Ovary (tissue), 9 donors: ENCODE data around the gene C4orf33. TPM values are rescaled to one million over a fixed set of nuclear protein-coding genes. Genes with fewer than 3 reads are reported as not detected.

ENCODE experiments used
- DNase-seq, 5 donors: peaks; one replicate each; pipeline ENCODE4 v3.0.0-alpha.2; 2019 to 2020
- H3K27ac ChIP-seq, 2 donors: fragments of 200-600 bp; one replicate each; pipeline versions ENCODE4 v1.5.1 to v1.8.0; 2019 to 2022
- H3K27me3 ChIP-seq: fragments of 200-600 bp; one replicate; pipeline ENCODE4 v1.8.0; 2022
- H3K36me3 ChIP-seq: fragments of 200-600 bp; sonication (generic); one replicate; pipeline ENCODE4 v1.5.1; 2019
- H3K4me1 ChIP-seq: one replicate; pipeline ENCODE4 v1.8.1; 2013; ENCODE audit warnings: mild to moderate bottlenecking, moderate library complexity; ENCODE audit not compliant: insufficient read depth
- H3K4me3 ChIP-seq: fragments of 200-600 bp; sonication (generic); one replicate; pipeline ENCODE4 v1.5.1; 2017
- H3K9me3 ChIP-seq, 2 donors: fragments of 200-600 bp in 1 of 2; sonication (generic) in 1 of 2; one replicate each; pipeline versions ENCODE4 v1.5.1 to v1.8.1; 2013 to 2019; ENCODE audit warnings: mild to moderate bottlenecking in 1 of 2, moderate library complexity in 1 of 2
- CTCF ChIP-seq, 3 donors: fragments of 450-650 bp in 2 of 3; fragments of 200-600 bp in 1 of 3; IDR thresholded peaks; one replicate each; pipeline versions ENCODE4 v1.5.1 to v1.8.0; 2016 to 2022; ENCODE audit warnings: antibody characterized with exemption in 3 of 3, mild to moderate bottlenecking in 1 of 3
- EP300 ChIP-seq: sonication (generic); formaldehyde crosslinking; IDR thresholded peaks from one replicate; pipeline ENCODE4 v1.6.1; 2017; ENCODE audit warnings: antibody characterized with exemption
- POLR2A ChIP-seq: fragments of 450-650 bp; IDR thresholded peaks from one replicate; pipeline ENCODE4 v1.6.1; 2017; ENCODE audit warnings: antibody characterized with exemption, mild to moderate bottlenecking, moderate library complexity
- WGBS, 3 donors: extraction: QIAGEN DNeasy Blood & Tissue Kit in 1 of 3; methylation state at CpG; one replicate each; pipeline versions ENCODE4 v1.1.5 to v1.1.7; 2013 to 2017; 5-methylcytosine and 5-hydroxymethylcytosine counted together
- intact Hi-C, 4 donors: fragments of 100-400 bp; cut with DNase I; formaldehyde crosslinking; loops; one replicate each; pipeline versions ENCODE4 v1.11.0 to v1.15.1; 2022 to 2023
- polyA plus RNA-seq, 2 donors: library from polyadenylated mRNA; stranded (reverse); fragments of 200-250 nt in 1 of 2; fragments of 350-450 nt in 1 of 2; fragmentation: Illumina TruSeq in 1 of 2; extraction: RNeasy Lipid Tissue Mini Kit (QIAGEN cat#74804) in 1 of 2; gene quantifications; one replicate each; pipeline ENCODE4 v1.2.3, GENCODE V29; 2013 to 2014
- total RNA-seq, 7 donors: library from RNA; depleted of rRNA in 2 of 7; stranded (reverse); fragments of >200 nt in 2 of 7; fragmentation: NEBNext Ultra II Directional in 3 of 7; extraction: Animal tissue kit (Norgen Biotek cat#: 25700) in 3 of 7; gene quantifications; one replicate each; pipeline versions ENCODE4 v1.1.0 to v1.2.4, GENCODE V29; 2016 to 2023
- donor health status: DM: no; HTN: no; CAD: no; lungs with moderate emphysema.
- donor health status: DM: no; HTN: no; CAD: no.
- donor health status: Bipolar disorder and iron deficiency.
- donor health status: DM: yes; HTN: yes; CAD: no.
- donor health status: DM: no; HTN: no; CAD: no.
- donor health status: DM: yes; HTN: yes; CAD: no.

C4orf33 gene
- total and polyA plus RNA-seq, 9 donors, result 3.7 to 22.7 (median 9.7) TPM

- DNase-seq, result no peak
- Histone ChIP-seq H3K27me3 (no peaks in the 10 kb centered on the region), H3K4me3 (no peak overlapping the region), H3K36me3 (no peaks in the 10 kb centered on the region), H3K4me1 (no peaks in the 10 kb centered on the region), H3K27ac (no peak overlapping the region), H3K9me3 (no peaks in the 10 kb centered on the region)
- intact Hi-C loops, result no loop called here
- no peak for TF ChIP-seq EP300
- TF ChIP-seq POLR2A, result no peak
- TF ChIP-seq CTCF (IDR thresholded peaks at IDR 0.05), result no peak
- 95 to 97% (median 96%) methylated on average over 4 of the region's 4 CpGs for WGBS, 3 donors
Measured at GRCh38 chr4:129085472-129085871, 10.5 kb upstream of the C4orf33 start.

- Histone ChIP-seq H3K4me3 (no peak overlapping the region), H3K36me3 (no peaks in the 10 kb centered on the region), H3K9me3 (no peaks in the 10 kb centered on the region), H3K4me1 (peaks cover 3% of the 10 kb centered on the region), H3K27ac (no peak overlapping the region), H3K27me3 (no peaks in the 10 kb centered on the region)
- TF ChIP-seq EP300 (no peak), POLR2A (no peak), CTCF (IDR thresholded peaks at IDR 0.05) (no peak)
- intact Hi-C loops, result no loop called here
- no peak for DNase-seq
- WGBS, 3 donors, result 95 to 96% (median 95%) methylated on average over 2 of the region's 2 CpGs
Measured at GRCh38 chr4:129087516-129087915, 8.4 kb upstream of the C4orf33 start.

GRCh38 chr4:129092631-129093190 is 3.2 kb upstream of the C4orf33 start:
- DNase-seq, result no peak
- H3K27ac ChIP-seq, result peak overlapping the region; percentile 93 to 95
- peak overlapping the region; percentile 80 for H3K4me3 ChIP-seq
- H3K27me3 ChIP-seq, result no peaks in the 10 kb centered on the region
- no peaks in the 10 kb centered on the region for H3K36me3 ChIP-seq
- H3K9me3 ChIP-seq, result no peaks in the 10 kb centered on the region
- WGBS, 3 donors, result 0 to 1% (median 0%) methylated on average over 11 of the region's 11 CpGs
- intact Hi-C loops, result no loop called here
- peaks cover 3% of the 10 kb centered on the region for H3K4me1 ChIP-seq
- TF ChIP-seq CTCF (IDR thresholded peaks at IDR 0.05) (no peak), POLR2A (no peak), EP300 (no peak)

GRCh38 chr4:129093191-129093920 is 2.6 kb upstream of the C4orf33 start, which contains the start of gene SCLT1:
Gene SCLT1, minus strand, starts transcription at chr4:129093539. Its CDS starts 436 bp downstream, at chr4:129093103.
- peak; percentile 97 to 99 (median 98) for DNase-seq
- intact Hi-C loops, result no loop called here
- H3K36me3 ChIP-seq, result no peaks in the 10 kb centered on the region
- peak within 1 kb of the TSS; percentile 80 for H3K4me3 ChIP-seq
- WGBS, 3 donors, result 0% methylated on average over 56 to 57 of the region's 57 CpGs
- no peaks in the 10 kb centered on the region for H3K27me3 ChIP-seq
- peak in 1 of 3 donors; percentile 21 for TF ChIP-seq CTCF (IDR thresholded peaks at IDR 0.05)
- peak; percentile 87 for TF ChIP-seq POLR2A
- TF ChIP-seq EP300, result no peak
- peaks cover 3% of the 10 kb centered on the region for H3K4me1 ChIP-seq
- H3K27ac ChIP-seq, result peak within 1 kb of the TSS; percentile 93 to 95
- no peaks in the 10 kb centered on the region for H3K9me3 ChIP-seq
